HEK293 (cell line): ENCODE measurements around the gene RBM4.
"Not testable (repeated sequence)": the region's sequence is repeated elsewhere in the genome, so short reads cannot be mapped to it uniquely, and the experiment has no call there.

Experiments
- CTCF ChIA-PET: fragments of 350-600 bp; formaldehyde crosslinking; extraction: SDS; loops from one replicate; lab custom pipeline; 2021; ENCODE audit warnings: antibody characterized with exemption; lab: Yijun Ruan, JAX
- POLR2A ChIA-PET: fragments of 300-600 bp; formaldehyde crosslinking; extraction: SDS; loops from one replicate; lab custom pipeline; 2020; ENCODE audit warnings: antibody characterized with exemption, inconsistent platforms; lab: Yijun Ruan, JAX
- H3K27ac ChIP-seq: fragments of 200-500 bp; sonication (Bioruptor generic); 2 replicates; pipeline ENCODE4 v1.5.1; 2014; ENCODE audit warnings: low read depth, low read length, control low read depth, inconsistent platforms; ENCODE audit errors: extremely low read depth
- H3K36me3 ChIP-seq, 2 experiments: fragments of 200-500 bp in 1 of 2; sonication (Bioruptor generic) in 1 of 2; 1 replicate in 1 of 2; 2 replicates in 1 of 2; pipeline ENCODE4 v1.5.1; 2014 to 2017; ENCODE audit warnings: inconsistent platforms in 2 of 2, low read length in 2 of 2; ENCODE audit not compliant: control insufficient read depth in 2 of 2, insufficient read depth in 1 of 2
- H3K4me1 ChIP-seq: fragments of 200-500 bp; sonication (Bioruptor generic); 2 replicates; pipeline ENCODE4 v1.5.1; 2014; ENCODE audit warnings: mild to moderate bottlenecking, low read length, inconsistent platforms; ENCODE audit not compliant: control insufficient read depth, insufficient read depth
- H3K4me3 ChIP-seq: 2 replicates; pipeline ENCODE4 v1.5.1; 2011; ENCODE audit warnings: low read depth, mild to moderate bottlenecking, control low read depth, low read length, moderate library complexity
- H3K9me3 ChIP-seq: fragments of 200-500 bp; sonication (Bioruptor generic); 2 replicates; pipeline ENCODE4 v1.5.1; 2014; ENCODE audit warnings: low read depth, low read length, inconsistent platforms; ENCODE audit not compliant: control insufficient read depth, insufficient read depth
- FEZF1 ChIP-seq: fragments of 450-650 bp; formaldehyde crosslinking; IDR thresholded peaks from 2 replicates; pipeline ENCODE4 v1.5.1; 2016; ENCODE audit warnings: missing biosample characterization, missing genetic modification characterization
- OVOL3 ChIP-seq: fragments of 450-650 bp; formaldehyde crosslinking; IDR thresholded peaks from 2 replicates; pipeline ENCODE4 v1.5.1; 2016; ENCODE audit warnings: missing biosample characterization, missing genetic modification characterization
- PRDM6 ChIP-seq: fragments of 450-650 bp; formaldehyde crosslinking; IDR thresholded peaks from 2 replicates; pipeline ENCODE4 v1.5.1; 2017; ENCODE audit warnings: missing biosample characterization, missing genetic modification characterization
- ZBTB21 ChIP-seq: fragments of 450-650 bp; formaldehyde crosslinking; IDR thresholded peaks from 2 replicates; pipeline ENCODE4 v1.5.1; 2017; ENCODE audit warnings: missing biosample characterization, missing genetic modification characterization
- ZNF18 ChIP-seq: fragments of 450-650 bp; formaldehyde crosslinking; IDR thresholded peaks from 2 replicates; pipeline ENCODE4 v1.5.1; 2016; ENCODE audit warnings: missing biosample characterization, missing genetic modification characterization
- ZNF23 ChIP-seq: fragments of 450-650 bp; formaldehyde crosslinking; IDR thresholded peaks from 2 replicates; pipeline ENCODE4 v1.5.1; 2016; ENCODE audit warnings: missing biosample characterization, missing genetic modification characterization, borderline replicate concordance
- ZNF26 ChIP-seq: fragments of 450-650 bp; formaldehyde crosslinking; IDR thresholded peaks from 2 replicates; pipeline ENCODE4 v1.5.1; 2016; ENCODE audit warnings: missing biosample characterization, missing genetic modification characterization
- ZNF335 ChIP-seq: fragments of 450-650 bp; formaldehyde crosslinking; conservative IDR thresholded peaks from 2 replicates; pipeline ENCODE4 v1.5.1; 2016; ENCODE audit warnings: missing biosample characterization, missing genetic modification characterization
- ZNF513 ChIP-seq: fragments of 450-650 bp; IDR thresholded peaks from 2 replicates; pipeline ENCODE4 v1.5.1; 2018; ENCODE audit warnings: missing biosample characterization, missing genetic modification characterization
- ZNF629 ChIP-seq: fragments of 450-650 bp; formaldehyde crosslinking; IDR thresholded peaks from 2 replicates; pipeline ENCODE4 v1.5.1; 2017; ENCODE audit warnings: missing biosample characterization, missing genetic modification characterization
- ZNF830 ChIP-seq: fragments of 450-650 bp; IDR thresholded peaks from 2 replicates; pipeline ENCODE4 v1.5.0; 2018; ENCODE audit warnings: missing biosample characterization, missing genetic modification characterization, low read depth, mild to moderate bottlenecking, moderate library complexity
- TF ChIP-seq, protein P1 (sequence below): fragments of 450-650 bp; formaldehyde crosslinking; IDR thresholded peaks from 2 replicates; pipeline ENCODE4 v1.5.1; 2016; ENCODE audit warnings: missing biosample characterization, missing genetic modification characterization
- TF ChIP-seq, protein P2 (sequence below): fragments of 450-650 bp; formaldehyde crosslinking; IDR thresholded peaks from 2 replicates; pipeline ENCODE4 v1.5.1; 2016; ENCODE audit warnings: missing biosample characterization, missing genetic modification characterization, low read depth

Gene RBM4

DNA sequence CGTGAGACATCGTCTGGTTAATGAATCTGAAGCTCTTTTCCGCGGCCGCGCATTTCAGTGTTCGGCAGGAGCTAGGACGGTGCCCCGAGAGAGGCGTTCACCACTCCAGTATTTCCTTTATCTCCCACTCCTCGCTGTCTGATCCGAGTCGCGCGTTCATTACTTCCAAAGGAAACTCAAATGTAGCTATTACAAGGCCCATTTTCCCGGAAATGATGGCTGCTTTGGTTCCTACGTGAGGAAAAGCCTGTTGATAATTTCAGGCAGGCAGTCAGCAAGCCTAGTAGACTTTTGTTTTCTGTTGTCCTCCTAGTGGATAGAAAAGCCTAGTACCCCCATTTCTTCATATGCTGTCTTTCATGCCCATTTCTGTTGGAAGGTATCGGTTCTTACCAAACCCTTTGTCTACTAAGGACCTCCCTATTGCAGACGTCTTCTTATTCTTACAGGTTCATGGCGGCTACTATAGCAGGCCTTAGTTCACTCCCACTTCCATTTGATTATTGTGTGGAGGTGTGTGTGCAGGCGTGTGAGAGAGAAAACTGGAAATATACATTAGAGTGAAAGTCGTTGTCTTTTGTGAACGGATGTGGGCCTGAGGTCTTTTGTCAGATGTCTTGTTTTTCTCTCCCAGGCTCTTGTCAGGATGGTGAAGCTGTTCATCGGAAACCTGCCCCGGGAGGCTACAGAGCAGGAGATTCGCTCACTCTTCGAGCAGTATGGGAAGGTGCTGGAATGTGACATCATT lies 737 bp downstream of the RBM4 start (continued):
- TF ChIP-seq ZNF18 (tag by site-specific recombination), result no peak
- TF ChIP-seq OVOL3, result no peak
- no peak for TF ChIP-seq ZNF830
- TF ChIP-seq ZNF26, result no peak
- TF ChIP-seq, protein P1, sequence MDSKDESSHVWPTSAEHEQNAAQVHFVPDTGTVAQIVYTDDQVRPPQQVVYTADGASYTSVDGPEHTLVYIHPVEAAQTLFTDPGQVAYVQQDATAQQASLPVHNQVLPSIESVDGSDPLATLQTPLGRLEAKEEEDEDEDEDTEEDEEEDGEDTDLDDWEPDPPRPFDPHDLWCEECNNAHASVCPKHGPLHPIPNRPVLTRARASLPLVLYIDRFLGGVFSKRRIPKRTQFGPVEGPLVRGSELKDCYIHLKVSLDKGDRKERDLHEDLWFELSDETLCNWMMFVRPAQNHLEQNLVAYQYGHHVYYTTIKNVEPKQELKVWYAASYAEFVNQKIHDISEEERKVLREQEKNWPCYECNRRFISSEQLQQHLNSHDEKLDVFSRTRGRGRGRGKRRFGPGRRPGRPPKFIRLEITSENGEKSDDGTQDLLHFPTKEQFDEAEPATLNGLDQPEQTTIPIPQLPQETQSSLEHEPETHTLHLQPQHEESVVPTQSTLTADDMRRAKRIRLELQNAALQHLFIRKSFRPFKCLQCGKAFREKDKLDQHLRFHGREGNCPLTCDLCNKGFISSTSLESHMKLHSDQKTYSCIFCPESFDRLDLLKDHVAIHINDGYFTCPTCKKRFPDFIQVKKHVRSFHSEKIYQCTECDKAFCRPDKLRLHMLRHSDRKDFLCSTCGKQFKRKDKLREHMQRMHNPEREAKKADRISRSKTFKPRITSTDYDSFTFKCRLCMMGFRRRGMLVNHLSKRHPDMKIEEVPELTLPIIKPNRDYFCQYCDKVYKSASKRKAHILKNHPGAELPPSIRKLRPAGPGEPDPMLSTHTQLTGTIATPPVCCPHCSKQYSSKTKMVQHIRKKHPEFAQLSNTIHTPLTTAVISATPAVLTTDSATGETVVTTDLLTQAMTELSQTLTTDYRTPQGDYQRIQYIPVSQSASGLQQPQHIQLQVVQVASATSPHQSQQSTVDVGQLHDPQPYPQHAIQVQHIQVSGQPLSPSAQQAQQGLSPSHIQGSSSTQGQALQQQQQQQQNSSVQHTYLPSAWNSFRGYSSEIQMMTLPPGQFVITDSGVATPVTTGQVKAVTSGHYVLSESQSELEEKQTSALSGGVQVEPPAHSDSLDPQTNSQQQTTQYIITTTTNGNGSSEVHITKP, result no peak
- 0 out of 2 replicates have a peak, but pooled peaks have one; percentile 40 for TF ChIP-seq ZNF335 (tag by site-specific recombination)
- TF ChIP-seq ZNF513 (tag by site-specific recombination), result no peak

DNA sequence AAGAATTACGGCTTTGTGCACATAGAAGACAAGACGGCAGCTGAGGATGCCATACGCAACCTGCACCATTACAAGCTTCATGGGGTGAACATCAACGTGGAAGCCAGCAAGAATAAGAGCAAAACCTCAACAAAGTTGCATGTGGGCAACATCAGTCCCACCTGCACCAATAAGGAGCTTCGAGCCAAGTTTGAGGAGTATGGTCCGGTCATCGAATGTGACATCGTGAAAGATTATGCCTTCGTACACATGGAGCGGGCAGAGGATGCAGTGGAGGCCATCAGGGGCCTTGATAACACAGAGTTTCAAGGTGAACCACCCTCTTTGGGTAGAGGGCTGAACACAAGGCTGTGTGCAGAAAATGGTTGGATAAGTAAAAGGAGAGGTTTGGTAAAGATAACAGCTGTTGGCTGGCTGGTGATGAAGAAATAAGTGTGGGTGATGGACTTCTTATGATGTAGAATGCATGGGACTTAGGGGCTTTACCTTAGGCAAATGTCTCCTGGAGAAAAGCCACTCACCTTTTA lies 1.4 kb downstream of the RBM4 start:
- POLR2A ChIA-PET, result interaction anchor here (1.1 to 5.9 kb wide), 5 partner anchors 9 to 47 kb away, joined by 3 to 98 read pairs (median 36); partner anchors contain the start of genes CCDC87, CCS, RBM14 and RBM4B
- 0 out of 2 replicates have a peak, but pooled peaks have one; percentile 7 for TF ChIP-seq ZBTB21 (tag by site-specific recombination)
- TF ChIP-seq, protein P2, sequence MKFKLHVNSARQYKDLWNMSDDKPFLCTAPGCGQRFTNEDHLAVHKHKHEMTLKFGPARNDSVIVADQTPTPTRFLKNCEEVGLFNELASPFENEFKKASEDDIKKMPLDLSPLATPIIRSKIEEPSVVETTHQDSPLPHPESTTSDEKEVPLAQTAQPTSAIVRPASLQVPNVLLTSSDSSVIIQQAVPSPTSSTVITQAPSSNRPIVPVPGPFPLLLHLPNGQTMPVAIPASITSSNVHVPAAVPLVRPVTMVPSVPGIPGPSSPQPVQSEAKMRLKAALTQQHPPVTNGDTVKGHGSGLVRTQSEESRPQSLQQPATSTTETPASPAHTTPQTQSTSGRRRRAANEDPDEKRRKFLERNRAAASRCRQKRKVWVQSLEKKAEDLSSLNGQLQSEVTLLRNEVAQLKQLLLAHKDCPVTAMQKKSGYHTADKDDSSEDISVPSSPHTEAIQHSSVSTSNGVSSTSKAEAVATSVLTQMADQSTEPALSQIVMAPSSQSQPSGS (tag by site-specific recombination), result 0 out of 2 replicates have a peak, but pooled peaks have one; percentile 49
- TF ChIP-seq ZNF629 (tag by site-specific recombination), result 0 out of 2 replicates have a peak, but pooled peaks have one; percentile 35
- peak overlapping the region; percentile 62 for H3K4me3 ChIP-seq
- H3K4me1 ChIP-seq, H3K9me3 ChIP-seq, H3K27ac ChIP-seq, CTCF ChIA-PET: not testable (repeated sequence)
- peaks cover 5 to 63% of the 10 kb centered on the region in 2 experiments for H3K36me3 ChIP-seq

DNA sequence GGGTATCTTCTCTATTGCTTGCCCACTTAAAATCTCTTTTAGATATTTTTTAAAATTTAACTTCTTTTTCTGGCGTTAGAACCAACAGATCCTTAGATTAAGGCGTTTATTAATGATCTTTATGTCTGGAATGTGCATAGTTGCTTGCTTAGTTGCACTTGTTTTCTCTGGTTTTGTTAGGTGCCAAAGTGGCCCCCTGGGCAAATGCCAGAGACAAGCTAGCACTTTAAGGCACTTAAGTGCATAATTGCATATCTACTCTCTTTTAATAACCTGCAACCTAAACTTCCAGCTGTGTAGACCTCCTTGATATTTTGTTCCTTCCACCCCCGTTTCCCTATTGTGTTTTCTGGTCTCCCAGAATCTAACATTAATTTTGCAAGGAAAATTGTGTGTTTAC lies 3.3 kb downstream of the RBM4 start:
- TF ChIP-seq PRDM6 (tag by site-specific recombination) (peak; percentile 24; the same call in 1 of the 2 replicates), FEZF1 (tag by site-specific recombination) (peak; percentile 21; the same call in 1 of the 2 replicates), ZNF23 (tag by site-specific recombination) (no peak)
- no peaks in the 10 kb centered on the region for H3K9me3 ChIP-seq
- H3K4me3 ChIP-seq, result peak overlapping the region; percentile 62
- CTCF ChIA-PET, result interaction anchor here (0.6 to 1.7 kb wide), 2 partner anchors 63 to 158 kb away, joined by 3 read pairs; no protein-coding TSS in a partner anchor
- H3K27ac ChIP-seq, result no peak overlapping the region
- no peaks in the 10 kb centered on the region; the same call in 1 of the 2 replicates for H3K4me1 ChIP-seq
- H3K36me3 ChIP-seq, result peaks cover 5 to 82% of the 10 kb centered on the region in 2 experiments
- POLR2A ChIA-PET, result interaction anchor here (0.5 to 5.9 kb wide), 3 partner anchors 25 to 48 kb away, joined by 7 to 98 read pairs (median 38); partner anchors contain the start of genes RBM14 and RBM4B
